ENCODE results near the gene NAT8L.

Gene NAT8L

DNA sequence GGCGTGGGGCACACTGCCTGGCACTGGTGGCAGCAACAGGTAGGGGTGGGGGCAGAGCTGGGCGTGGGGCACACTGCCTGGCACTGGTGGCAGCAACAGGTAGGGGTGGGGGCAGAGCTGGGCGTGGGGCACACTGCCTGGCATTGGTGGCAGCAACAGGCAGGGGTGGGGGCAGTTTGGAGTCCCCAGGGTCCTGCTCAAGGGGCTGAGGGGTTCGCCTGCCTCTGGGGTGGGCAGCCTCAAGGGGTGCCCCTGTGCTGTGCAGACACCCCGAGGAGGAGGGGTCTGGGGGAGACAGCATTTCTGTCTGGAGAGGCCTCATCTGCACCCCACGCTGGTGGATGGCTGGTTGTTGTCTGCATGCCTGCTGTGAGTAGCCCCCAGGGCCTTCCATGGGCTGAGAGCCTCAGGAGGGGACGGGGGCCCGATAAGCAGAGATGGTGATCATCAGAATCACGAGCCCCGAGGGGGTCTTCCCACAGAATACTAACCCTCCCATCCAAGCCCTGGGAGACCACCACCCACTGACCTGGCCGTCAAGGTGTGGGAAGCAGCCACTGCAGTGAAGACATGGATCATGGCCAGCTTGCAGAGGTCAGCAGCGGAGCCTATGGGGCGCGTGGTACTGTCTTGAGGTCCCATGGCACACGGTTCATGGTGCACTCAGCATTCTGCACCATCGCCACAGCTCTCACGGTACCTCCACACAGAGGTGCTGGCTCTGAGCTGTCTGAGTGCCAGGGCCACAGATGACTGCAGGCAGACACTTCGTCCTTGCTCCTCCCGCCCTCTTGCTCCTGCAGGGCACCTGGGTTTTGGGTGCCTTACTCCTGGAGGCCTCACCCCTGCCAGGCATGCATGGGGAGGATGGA, 21.5 kb downstream of the NAT8L start:
- no peak for DNase-seq (ENCODE audit: insufficient read length)
- TF ChIP-seq POLR2AphosphoS5 (IDR thresholded peaks at IDR 0.05; ENCODE audit: low read depth, low read length): no peak
- no peak for TF ChIP-seq POLR2A (IDR thresholded peaks at IDR 0.05; ENCODE audit: low read depth, low read length)
- no peak for TF ChIP-seq TAF1 (IDR thresholded peaks at IDR 0.05; ENCODE audit: borderline replicate concordance, low read depth, low read length)

DNA sequence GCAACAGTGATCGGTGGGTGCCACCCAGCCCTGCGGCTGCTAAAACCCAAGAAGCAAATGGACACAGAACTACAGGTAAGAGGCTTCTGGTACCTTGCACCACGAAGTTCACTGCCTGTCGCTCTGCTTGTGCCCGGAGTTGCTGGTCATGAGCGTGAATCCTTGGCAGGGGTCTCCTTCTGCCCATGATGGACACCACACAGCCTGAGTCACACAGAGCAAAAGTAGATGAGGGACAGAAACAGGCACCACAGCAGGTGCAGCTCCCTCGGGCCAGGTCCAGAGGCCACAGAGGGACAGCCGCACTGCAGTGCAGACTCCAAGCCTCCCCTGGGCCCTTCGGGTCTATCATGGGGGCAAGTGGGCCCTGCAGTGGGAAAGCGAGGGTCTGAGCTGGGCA, 22.4 kb downstream of the NAT8L start:
- no peak for FAIRE-seq
- TF ChIP-seq TAF1 (IDR thresholded peaks at IDR 0.05; ENCODE audit: borderline replicate concordance, low read depth, low read length) (no peak), POLR2AphosphoS5 (IDR thresholded peaks at IDR 0.05; ENCODE audit: low read depth, low read length) (no peak), POLR2A (IDR thresholded peaks at IDR 0.05; ENCODE audit: low read depth, low read length) (no peak)
- DNase-seq (ENCODE audit: insufficient read length): no peak

More for the DNA sequence above, 21.5 kb downstream of the NAT8L start:
- peak; percentile 14 for FAIRE-seq

DNA sequence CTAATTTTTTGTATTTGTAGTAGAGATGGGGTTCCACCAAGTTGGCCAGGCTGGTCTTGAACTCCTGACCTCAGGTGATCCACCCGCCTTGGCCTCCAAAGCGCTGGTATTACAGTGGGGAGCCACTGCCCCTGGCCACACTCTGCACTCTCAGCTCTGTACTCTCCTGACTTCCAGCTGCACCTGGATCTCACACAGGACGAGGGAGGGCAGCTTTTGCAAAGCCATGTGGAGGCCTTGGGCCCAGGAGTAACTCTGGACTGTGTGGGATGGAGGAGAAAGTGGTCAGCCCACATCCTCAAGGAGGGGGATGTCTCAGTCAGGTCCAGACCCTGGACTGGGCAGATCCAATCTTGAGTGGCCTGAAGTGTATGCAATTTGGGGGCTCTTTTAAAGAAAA, 23.0 kb downstream of the NAT8L start:
- DNase-seq (ENCODE audit: insufficient read length) (no peak), FAIRE-seq (no peak)
- TF ChIP-seq POLR2AphosphoS5 (IDR thresholded peaks at IDR 0.05; ENCODE audit: low read depth, low read length) (no peak), TAF1 (IDR thresholded peaks at IDR 0.05; ENCODE audit: borderline replicate concordance, low read depth, low read length) (no peak), POLR2A (IDR thresholded peaks at IDR 0.05; ENCODE audit: low read depth, low read length) (no peak)

DNA sequence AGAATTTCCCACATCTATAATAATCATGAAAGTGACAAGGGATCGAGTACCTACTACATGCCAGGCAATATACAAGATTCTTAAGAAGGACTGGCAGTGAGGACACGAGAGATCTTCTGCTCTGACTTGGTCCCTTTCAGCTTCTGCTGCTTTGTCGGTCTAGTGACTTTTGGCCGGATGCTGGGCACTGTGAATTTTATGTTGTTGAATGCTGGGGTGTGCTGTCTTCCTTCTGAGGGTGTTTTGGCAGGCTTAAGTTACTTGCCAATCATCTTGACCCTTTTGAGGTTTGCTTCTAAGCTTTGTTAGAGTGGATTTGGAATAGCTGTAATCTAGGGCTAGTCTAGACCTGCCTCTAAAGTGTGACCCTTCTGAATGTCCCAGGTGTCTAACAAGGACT, 23.5 kb downstream of the NAT8L start:
- TF ChIP-seq POLR2A (IDR thresholded peaks at IDR 0.05; ENCODE audit: low read depth, low read length): no peak
- no peak for TF ChIP-seq POLR2AphosphoS5 (IDR thresholded peaks at IDR 0.05; ENCODE audit: low read depth, low read length)
- TF ChIP-seq TAF1 (IDR thresholded peaks at IDR 0.05; ENCODE audit: borderline replicate concordance, low read depth, low read length): no peak
- FAIRE-seq: no peak
- no peak for DNase-seq (ENCODE audit: insufficient read length)

DNA sequence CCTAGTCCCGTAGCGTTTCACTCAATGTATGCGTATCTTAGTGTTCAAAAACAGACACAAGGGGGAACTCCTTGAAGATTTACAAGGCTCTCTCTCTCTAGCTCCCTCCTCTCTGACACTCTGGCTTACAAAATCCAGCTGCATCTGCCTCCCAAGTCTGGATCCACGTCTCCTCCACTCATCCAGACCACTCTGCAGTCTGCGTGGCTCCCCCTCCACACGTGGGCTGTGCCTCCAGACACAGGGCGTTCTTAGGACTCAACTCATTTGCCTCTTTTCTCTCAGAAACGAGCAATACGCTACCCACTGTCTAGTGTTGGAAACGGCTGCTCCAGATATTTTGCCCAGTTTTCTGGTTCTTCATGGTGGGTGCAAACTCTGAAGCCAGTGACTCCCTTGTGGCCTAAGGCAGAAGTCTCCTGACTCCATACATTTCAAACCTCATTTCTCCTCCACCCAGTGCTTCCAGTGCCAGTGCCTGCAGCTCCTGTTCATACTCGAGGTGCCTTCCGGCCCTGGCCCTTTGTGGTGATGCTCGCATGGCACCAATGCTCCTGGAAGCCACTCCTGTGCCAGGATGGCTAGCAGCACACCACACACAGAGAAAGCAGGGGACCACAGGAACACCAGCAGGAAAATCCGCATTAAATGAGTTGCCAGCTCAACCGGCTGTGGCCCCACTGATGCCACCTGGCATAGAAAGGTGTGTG, 24.1 kb downstream of the NAT8L start:
- no peak for DNase-seq (ENCODE audit: insufficient read length)
- no peak for FAIRE-seq
- TF ChIP-seq POLR2AphosphoS5 (IDR thresholded peaks at IDR 0.05; ENCODE audit: low read depth, low read length) (no peak), TAF1 (IDR thresholded peaks at IDR 0.05; ENCODE audit: borderline replicate concordance, low read depth, low read length) (no peak), POLR2A (IDR thresholded peaks at IDR 0.05; ENCODE audit: low read depth, low read length) (no peak)

DNA sequence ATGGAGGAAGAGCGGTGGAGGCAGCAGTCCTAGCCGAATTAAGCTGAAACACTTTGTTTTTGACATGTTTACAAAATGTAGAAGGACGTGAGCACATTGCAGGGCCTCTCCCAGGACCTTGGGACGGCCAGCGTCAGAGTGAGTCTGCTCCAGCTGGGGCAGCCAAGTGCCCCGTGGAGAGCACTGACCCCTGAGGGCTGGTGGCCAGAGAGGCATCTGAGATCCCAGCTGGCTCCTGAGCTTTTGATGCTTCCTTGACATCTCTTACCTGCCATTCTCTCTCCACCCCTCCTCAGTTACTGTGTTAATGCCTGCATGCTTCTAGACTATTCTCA, 24.7 kb downstream of the NAT8L start:
- no peak for TF ChIP-seq POLR2AphosphoS5 (IDR thresholded peaks at IDR 0.05; ENCODE audit: low read depth, low read length)
- no peak for TF ChIP-seq TAF1 (IDR thresholded peaks at IDR 0.05; ENCODE audit: borderline replicate concordance, low read depth, low read length)
- TF ChIP-seq POLR2A (IDR thresholded peaks at IDR 0.05; ENCODE audit: low read depth, low read length): no peak
- no peak for DNase-seq (ENCODE audit: insufficient read length)
- no peak for FAIRE-seq

DNA sequence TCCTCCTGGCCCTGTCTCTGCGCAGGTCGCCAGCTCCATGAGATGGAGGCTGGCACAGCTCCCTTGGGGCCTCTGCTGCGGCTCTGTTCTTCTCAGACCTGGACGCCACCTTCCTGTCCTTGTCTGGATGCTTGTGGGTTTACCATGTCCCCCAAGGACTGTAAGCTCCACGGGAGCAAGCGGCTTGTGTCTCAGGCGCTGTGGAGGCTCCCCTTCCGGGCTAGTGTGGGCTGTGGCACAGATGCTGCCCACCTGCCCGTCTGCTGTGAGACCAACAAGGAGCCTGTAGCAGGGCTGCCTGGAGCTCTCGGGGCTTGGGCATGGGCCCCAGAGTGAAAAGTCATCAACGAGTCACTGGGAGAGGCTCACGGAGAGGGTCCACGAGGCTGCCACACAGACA, 25.2 kb downstream of the NAT8L start:
- no peak for FAIRE-seq
- no peak for DNase-seq (ENCODE audit: insufficient read length)
- TF ChIP-seq POLR2A (IDR thresholded peaks at IDR 0.05; ENCODE audit: low read depth, low read length): no peak
- no peak for TF ChIP-seq TAF1 (IDR thresholded peaks at IDR 0.05; ENCODE audit: borderline replicate concordance, low read depth, low read length)
- TF ChIP-seq POLR2AphosphoS5 (IDR thresholded peaks at IDR 0.05; ENCODE audit: low read depth, low read length): no peak

DNA sequence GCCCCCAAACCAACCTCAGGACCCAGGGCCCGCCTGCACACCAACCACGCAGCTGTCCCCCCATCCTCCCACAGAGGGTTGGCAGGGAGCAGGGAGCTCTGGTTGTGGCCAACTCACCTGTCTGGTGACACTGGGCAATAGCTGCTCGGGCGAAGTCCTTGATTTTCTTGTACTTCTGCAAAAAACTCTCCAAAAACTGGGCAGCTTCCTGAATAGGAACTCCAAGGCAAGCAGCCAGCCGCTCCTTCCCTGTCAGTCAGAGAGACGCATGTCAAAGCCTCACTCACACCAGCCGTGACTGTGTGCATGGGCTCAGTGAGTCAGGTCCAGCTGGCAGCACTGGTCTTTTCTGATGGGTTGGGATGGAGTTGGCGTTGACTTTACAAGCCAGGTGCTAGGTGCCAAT, 26.4 kb downstream of the NAT8L start:
- TF ChIP-seq TAF1 (IDR thresholded peaks at IDR 0.05; ENCODE audit: borderline replicate concordance, low read depth, low read length): no peak
- no peak for TF ChIP-seq POLR2AphosphoS5 (IDR thresholded peaks at IDR 0.05; ENCODE audit: low read depth, low read length)
- no peak for TF ChIP-seq POLR2A (IDR thresholded peaks at IDR 0.05; ENCODE audit: low read depth, low read length)
- no peak for FAIRE-seq
- DNase-seq (ENCODE audit: insufficient read length): no peak

DNA sequence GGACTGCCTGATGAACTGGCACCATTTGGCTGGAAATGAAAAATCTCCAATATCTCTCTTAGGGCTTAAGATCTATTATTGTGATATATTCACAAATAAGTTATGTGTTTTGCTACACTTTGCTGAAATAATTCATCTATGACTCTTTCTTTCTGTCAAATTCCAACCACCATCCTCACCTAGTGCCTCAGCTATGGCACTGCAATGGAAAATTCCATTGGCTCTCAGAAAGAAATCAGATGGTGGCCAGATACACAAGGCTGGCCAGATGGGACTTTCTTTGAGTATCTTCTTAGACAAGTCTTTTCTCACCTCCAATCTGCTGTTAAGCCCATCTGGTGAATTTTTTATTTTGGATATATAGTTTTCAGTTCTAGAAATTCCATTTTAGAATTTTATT, 28.0 kb downstream of the NAT8L start:
- TF ChIP-seq POLR2AphosphoS5 (IDR thresholded peaks at IDR 0.05; ENCODE audit: low read depth, low read length) (no peak), TAF1 (IDR thresholded peaks at IDR 0.05; ENCODE audit: borderline replicate concordance, low read depth, low read length) (no peak), POLR2A (IDR thresholded peaks at IDR 0.05; ENCODE audit: low read depth, low read length) (no peak)
- DNase-seq (ENCODE audit: insufficient read length): no peak
- FAIRE-seq: no peak

DNA sequence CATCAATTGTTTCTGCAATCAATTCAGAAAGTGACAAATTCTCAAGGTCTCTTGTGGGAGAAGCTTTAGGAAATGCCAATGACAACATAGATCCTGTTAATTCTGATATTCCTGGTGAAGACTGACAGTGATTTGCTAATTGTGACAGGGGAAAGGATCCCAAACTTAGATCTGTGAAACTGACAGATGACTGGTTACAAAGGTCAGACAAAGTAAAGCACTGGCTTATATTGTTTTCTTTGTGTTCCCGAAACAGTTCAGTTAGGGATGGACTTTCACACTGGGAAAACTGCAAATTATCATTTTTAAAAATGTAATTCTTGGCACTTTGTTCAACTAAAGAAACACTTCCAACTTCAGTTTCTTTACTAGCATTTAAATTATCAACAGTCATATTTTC, 30.1 kb downstream of the NAT8L start:
- TF ChIP-seq TAF1 (IDR thresholded peaks at IDR 0.05; ENCODE audit: borderline replicate concordance, low read depth, low read length): no peak
- no peak for TF ChIP-seq POLR2A (IDR thresholded peaks at IDR 0.05; ENCODE audit: low read depth, low read length)
- no peak for TF ChIP-seq POLR2AphosphoS5 (IDR thresholded peaks at IDR 0.05; ENCODE audit: low read depth, low read length)
- FAIRE-seq: no peak
- no peak for DNase-seq (ENCODE audit: insufficient read length)

DNA sequence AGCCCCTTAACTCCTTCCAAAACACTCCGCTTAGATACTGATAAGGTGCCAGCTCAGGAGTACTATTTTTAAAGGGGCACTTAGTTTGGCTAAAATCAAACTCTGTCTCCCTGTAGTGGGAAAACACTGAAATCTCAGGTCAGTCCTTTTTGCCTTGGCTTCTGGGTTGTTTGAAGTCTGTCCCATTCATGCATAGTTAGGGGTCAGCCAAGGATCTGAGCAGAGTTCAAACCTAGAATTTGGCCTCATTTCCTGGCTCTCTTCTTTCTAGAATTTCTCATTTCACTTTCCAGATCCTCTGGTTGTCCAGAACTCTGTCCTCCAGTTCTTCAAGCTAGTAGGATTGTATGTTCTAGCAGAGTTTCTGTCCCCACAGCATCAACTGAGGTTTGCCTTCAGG, 31.5 kb downstream of the NAT8L start:
- no peak for TF ChIP-seq POLR2A (IDR thresholded peaks at IDR 0.05; ENCODE audit: low read depth, low read length)
- TF ChIP-seq POLR2AphosphoS5 (IDR thresholded peaks at IDR 0.05; ENCODE audit: low read depth, low read length): no peak
- TF ChIP-seq TAF1 (IDR thresholded peaks at IDR 0.05; ENCODE audit: borderline replicate concordance, low read depth, low read length): no peak
- FAIRE-seq (no peak), DNase-seq (ENCODE audit: insufficient read length) (no peak)
